GM18858 (cell line): Measurements from ENCODE around the gene DNASE1L2.

Experiments
- ATAC-seq: cut with Tn5 transposase; IDR thresholded peaks from one replicate; pipeline ENCODE4 v1.9.1; 2021; ENCODE audit not compliant: unreplicated experiment

DNASE1L2 gene

DNA sequence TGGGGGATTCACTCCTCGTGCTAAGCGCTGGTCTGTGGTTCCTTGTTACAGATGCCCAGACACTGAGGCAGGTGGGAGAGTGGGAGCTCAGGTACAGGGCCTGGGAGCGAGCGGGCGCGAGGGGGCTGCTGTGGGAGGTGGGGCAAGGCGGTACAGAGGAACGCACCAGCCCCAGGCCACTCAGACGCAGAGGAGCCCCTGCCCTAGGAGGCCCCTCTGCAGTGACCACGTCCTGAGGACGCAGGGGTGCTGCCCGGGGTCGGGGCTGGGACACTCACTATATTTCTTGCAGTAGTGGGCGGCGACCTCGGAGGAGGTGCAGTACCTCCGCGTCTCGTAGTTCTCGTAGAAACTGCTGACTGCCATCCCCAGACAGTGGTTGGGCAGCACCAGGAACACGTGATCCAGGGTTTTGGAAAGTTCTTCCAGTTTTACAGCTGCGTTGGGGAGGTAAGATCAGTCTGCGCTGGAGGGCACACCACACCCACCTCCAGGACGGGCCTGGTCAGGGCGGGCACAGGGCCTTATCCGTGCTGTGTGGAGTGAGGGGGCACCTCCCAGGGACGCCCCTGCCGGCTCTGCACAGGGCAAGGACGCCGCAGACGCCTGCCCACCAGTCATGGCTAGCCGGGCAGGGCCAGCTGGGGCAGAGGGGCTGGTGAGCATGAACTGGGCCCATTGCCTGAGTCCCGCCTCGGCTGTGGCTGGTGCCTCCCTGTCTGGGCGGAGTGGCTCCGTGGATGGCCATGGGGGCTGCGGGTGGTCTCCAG lies 47.9 kb downstream of the DNASE1L2 start:
- ATAC-seq, result no peak

DNA sequence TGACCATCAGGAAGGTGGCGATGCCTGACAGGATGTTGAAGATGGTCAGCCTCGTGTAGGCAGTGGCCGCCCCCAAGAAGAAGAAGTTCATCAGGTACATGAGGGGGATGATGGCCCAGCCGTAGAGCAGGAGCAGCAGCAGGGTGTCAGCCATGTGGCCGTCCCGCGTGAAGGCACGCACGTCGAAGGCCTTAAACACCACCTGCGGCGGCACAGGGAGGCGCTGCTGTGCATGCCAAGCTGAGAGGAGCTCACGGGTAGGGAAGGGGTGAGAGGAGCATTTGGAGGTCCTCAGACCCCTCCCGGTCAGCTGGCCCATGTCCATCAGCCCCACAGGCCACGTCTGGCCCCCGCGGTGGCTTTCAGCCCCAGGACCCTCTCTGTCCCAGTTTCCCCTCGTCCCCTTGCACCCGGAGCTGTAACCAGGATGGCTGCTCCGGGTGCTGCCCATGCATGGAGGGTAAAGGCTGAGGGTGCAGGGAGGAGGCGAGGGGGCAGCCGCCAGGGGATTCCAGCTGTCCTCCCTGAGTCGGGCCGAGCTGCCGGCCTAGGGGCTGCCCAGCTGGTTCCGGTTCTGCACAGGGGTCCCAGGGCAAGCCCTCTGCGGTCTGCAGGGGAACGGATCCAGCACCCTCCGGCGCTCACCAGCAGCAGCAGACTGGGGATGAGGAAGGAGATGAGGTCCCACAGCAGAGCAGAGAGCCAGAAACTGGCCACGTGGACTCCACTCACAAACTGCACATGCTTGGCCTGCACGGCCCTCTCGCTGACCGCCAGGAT lies 48.7 kb downstream of the DNASE1L2 start:
- no peak for ATAC-seq

DNA sequence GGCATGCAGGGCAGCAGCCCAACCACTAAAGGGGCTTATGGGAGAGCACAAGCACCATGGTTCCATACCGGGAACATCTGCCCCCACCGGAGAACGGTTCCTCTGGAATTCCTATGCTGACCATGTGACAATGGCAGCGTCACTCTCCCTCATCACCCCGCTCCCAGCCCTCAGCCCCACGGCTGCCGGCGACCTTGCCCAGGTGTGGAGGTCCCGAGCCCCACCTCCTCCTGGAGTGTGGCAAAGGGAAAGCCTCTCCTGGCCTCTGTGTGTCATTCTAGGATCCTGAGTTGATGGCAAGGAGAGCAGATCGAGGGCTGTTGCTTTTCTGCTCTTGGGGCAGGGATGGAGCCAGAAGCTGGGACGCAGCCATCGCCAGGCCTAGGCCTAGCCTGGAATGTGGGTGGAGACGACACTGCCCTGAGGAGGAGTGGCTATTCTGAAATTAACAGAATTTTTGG lies 49.5 kb downstream of the DNASE1L2 start:
- ATAC-seq, result no peak

DNA sequence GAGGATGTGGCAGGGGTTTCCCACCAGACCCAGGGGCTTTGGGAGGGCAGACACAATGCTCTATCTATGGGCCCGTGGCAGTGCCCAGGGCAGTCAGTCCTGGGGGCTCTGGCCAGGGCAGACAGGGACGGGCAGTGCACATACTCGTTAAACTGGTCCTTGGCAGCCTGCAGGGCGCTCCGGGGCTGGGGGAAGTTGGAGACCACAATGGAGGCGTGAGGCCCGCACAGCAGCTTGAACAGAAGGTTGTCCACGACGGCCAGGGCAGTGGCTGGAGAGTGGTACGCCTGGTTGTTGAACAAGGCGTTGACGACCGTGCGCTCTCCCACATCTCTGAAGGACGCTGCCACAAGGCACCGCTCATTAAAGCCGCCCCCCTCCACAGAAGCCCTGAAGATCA lies 50.3 kb downstream of the DNASE1L2 start:
- ATAC-seq, result no peak

DNA sequence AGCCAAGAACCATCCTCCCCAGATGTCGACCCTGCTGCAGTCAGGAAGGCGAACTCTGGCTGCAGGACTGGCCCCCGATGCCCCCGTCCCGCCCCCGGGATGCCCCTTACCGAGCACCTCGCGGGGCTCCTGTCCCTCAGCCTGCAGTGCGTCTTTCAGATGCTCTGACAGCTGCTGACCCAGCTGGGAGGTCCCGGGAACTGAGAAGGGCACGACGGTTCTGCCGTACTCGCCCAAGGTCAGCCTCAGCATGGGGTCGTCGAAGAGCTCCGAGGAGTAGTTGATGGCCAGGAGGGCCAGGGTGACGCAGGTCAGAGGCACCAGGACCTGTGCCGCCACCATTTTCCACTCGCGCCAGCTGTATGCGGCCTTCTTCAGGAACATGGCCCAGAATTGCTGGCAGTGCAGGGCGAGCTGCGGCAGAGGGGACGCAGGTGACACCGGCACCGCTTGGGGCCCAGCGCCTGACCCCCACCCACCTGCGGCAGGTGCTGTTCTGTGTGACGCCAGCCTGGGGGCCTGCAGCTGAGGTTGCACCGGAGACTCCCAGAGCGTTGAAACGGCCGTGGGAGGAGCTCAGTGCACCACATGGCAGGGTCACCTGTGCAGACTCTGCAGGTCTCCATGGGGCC lies 51.8 kb downstream of the DNASE1L2 start:
- ATAC-seq, result no peak
